Measurements from ENCODE around the gene GALNT2. TPM values are rescaled to one million over a fixed set of nuclear protein-coding genes. Genes with fewer than 3 reads are reported as not detected.

The GALNT2 gene
- total RNA-seq, 1 experiment from 2014 or later = 152 TPM

DNA sequence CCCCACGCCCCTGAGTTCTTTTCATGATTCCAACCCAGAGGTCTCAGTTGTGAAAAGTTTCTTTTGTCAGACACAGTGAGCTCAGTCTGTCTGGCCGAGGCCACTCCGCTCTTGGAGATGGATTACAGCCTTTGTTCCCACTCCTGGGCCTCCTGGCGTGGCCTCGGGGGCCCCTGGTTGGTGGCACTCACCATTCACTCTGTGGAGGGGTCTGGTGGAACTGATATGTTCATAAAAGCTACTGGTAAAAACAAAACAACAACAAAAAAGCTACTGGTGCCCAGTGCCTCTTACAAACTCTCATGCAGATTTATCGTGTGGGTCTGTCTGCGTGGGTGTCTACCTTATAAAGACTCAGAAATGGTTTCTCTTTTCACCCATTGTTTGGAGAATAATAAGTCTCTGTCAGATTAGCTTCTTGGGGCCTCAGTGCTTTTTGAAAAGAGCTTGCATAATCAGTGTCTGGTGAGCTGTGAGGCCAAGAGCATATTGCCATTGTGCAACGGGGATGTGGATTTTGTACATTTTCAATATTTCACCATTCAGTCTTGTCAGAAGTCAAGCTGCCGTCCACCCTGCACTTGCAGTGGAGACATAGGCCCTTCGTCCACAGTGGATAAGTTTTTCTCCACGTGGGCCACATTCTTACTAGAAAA is 86.7 kb downstream of the GALNT2 start:
- in situ Hi-C loops (cut with HindIII; ENCODE audit: low pct_unique_long_range_greater_than_20kb, low sequenced_read_pairs) (no loop called here), intact Hi-C loops (cut with micrococcal nuclease; ENCODE audit: unreplicated experiment) (no loop called here)
- TF ChIP-seq POLR2AphosphoS5 (IDR thresholded peaks at IDR 0.05; ENCODE audit: low read depth, low read length) (no peak), TCF7L2 (IDR thresholded peaks at IDR 0.05; ENCODE audit: low read depth, low read length) (no peak)
- Histone ChIP-seq H3K9me3 (ENCODE audit: control insufficient read depth, insufficient read depth, low read depth, low read length) (no peaks in the 10 kb centered on the region), H3K36me3 (ENCODE audit: control insufficient read depth, insufficient read depth, low read length) (no peaks in the 10 kb centered on the region), H3K4me1 (ENCODE audit: control insufficient read depth, insufficient read depth, low read length) (peaks cover 14% of the 10 kb centered on the region), H3K27ac (ENCODE audit: low read length) (no peak overlapping the region), H3K27me3 (ENCODE audit: control insufficient read depth, insufficient read depth, low read length) (no peaks in the 10 kb centered on the region), H3K4me3 (ENCODE audit: low read depth in 2 of 2, low read length in 2 of 2) (no peak overlapping the region)
- ChIA-PET CTCF (interaction anchor here (0.6 kb wide), 1 partner anchor 28 kb away, joined by 4 read pairs; no protein-coding TSS in a partner anchor), POLR2A (no interaction called here)
- BruUV-seq (replicated peaks) = no TSS peak
- no peak for DNase-seq (ENCODE audit: low read depth, low spot score)
- no peak for ATAC-seq

DNA sequence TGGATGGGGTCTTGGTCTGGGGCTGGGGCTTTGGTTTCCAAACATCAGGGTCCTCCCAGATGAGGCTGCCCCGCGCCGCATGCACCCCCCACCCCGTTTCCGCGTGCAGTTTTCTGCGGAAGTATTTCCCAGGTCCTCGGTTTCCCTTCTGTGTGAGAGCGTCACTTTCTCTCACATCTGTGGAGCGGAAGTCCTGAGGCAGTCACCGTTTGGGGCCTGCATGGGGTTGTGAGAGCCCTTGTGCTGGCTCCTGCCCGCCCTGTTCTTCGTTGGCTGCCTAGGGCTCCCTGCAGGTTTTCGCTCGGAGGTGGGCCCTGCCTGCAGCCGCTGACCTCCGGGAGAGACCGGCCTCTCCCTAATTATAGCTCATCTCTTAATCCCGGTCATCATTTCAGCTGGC is 88.0 kb downstream of the GALNT2 start:
- Histone ChIP-seq H3K4me3 (ENCODE audit: low read depth in 2 of 2, low read length in 2 of 2) (no peak overlapping the region), H3K9me3 (ENCODE audit: control insufficient read depth, insufficient read depth, low read depth, low read length) (no peaks in the 10 kb centered on the region), H3K36me3 (ENCODE audit: control insufficient read depth, insufficient read depth, low read length) (no peaks in the 10 kb centered on the region), H3K27ac (ENCODE audit: low read length) (no peak overlapping the region), H3K4me1 (ENCODE audit: control insufficient read depth, insufficient read depth, low read length) (peaks cover 21% of the 10 kb centered on the region), H3K27me3 (ENCODE audit: control insufficient read depth, insufficient read depth, low read length) (no peaks in the 10 kb centered on the region)
- in situ Hi-C loops (cut with HindIII; ENCODE audit: low pct_unique_long_range_greater_than_20kb, low sequenced_read_pairs) (no loop called here), intact Hi-C loops (cut with micrococcal nuclease; ENCODE audit: unreplicated experiment) (no loop called here)
- BruUV-seq (replicated peaks) = no TSS peak
- TF ChIP-seq TCF7L2 (IDR thresholded peaks at IDR 0.05; ENCODE audit: low read depth, low read length) (no peak), SIN3A (IDR thresholded peaks at IDR 0.05; ENCODE audit: borderline replicate concordance, insufficient read depth, low read depth, low read length) (no peak), POLR2AphosphoS5 (IDR thresholded peaks at IDR 0.05; ENCODE audit: low read depth, low read length) (no peak)
- TF ChIP-seq, protein P1, sequence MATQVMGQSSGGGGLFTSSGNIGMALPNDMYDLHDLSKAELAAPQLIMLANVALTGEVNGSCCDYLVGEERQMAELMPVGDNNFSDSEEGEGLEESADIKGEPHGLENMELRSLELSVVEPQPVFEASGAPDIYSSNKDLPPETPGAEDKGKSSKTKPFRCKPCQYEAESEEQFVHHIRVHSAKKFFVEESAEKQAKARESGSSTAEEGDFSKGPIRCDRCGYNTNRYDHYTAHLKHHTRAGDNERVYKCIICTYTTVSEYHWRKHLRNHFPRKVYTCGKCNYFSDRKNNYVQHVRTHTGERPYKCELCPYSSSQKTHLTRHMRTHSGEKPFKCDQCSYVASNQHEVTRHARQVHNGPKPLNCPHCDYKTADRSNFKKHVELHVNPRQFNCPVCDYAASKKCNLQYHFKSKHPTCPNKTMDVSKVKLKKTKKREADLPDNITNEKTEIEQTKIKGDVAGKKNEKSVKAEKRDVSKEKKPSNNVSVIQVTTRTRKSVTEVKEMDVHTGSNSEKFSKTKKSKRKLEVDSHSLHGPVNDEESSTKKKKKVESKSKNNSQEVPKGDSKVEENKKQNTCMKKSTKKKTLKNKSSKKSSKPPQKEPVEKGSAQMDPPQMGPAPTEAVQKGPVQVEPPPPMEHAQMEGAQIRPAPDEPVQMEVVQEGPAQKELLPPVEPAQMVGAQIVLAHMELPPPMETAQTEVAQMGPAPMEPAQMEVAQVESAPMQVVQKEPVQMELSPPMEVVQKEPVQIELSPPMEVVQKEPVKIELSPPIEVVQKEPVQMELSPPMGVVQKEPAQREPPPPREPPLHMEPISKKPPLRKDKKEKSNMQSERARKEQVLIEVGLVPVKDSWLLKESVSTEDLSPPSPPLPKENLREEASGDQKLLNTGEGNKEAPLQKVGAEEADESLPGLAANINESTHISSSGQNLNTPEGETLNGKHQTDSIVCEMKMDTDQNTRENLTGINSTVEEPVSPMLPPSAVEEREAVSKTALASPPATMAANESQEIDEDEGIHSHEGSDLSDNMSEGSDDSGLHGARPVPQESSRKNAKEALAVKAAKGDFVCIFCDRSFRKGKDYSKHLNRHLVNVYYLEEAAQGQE (IDR thresholded peaks at IDR 0.05; ENCODE audit: insufficient read depth in 1 of 2, low read depth in 2 of 2, low read length in 1 of 2) = no peak
- TF ChIP-seq, protein P2, sequence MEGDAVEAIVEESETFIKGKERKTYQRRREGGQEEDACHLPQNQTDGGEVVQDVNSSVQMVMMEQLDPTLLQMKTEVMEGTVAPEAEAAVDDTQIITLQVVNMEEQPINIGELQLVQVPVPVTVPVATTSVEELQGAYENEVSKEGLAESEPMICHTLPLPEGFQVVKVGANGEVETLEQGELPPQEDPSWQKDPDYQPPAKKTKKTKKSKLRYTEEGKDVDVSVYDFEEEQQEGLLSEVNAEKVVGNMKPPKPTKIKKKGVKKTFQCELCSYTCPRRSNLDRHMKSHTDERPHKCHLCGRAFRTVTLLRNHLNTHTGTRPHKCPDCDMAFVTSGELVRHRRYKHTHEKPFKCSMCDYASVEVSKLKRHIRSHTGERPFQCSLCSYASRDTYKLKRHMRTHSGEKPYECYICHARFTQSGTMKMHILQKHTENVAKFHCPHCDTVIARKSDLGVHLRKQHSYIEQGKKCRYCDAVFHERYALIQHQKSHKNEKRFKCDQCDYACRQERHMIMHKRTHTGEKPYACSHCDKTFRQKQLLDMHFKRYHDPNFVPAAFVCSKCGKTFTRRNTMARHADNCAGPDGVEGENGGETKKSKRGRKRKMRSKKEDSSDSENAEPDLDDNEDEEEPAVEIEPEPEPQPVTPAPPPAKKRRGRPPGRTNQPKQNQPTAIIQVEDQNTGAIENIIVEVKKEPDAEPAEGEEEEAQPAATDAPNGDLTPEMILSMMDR (IDR thresholded peaks at IDR 0.05) = no peak
- POLR2A ChIA-PET = no interaction called here
- CTCF ChIA-PET = no interaction called here
- DNase-seq (ENCODE audit: low read depth, low spot score) (no peak), ATAC-seq (no peak)

DNA sequence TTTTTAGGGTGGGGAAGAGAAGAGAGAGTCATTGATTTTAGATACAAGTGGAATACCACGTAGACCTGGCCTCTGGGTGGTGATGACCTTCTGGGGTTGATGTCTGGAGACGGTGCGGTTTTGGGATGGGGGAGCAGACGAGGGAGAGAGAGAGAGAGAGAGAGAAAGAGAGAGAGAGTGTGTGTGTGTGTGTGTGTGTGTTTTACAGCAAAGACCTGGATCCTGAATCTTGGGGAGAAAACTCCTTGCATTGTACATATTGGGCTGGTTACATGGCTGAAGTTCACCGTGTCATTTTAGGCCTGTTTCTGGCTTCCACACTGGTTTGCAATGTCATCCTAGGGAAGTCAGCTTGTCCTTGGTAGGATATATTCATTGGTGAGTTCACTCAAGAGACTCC is 89.0 kb downstream of the GALNT2 start:
- CTCF ChIA-PET = no interaction called here
- intact Hi-C loops (cut with micrococcal nuclease; ENCODE audit: unreplicated experiment) = no loop called here

More for the DNA sequence above, 89.0 kb downstream of the GALNT2 start:
- Histone ChIP-seq H3K36me3 (ENCODE audit: control insufficient read depth, insufficient read depth, low read length) (no peaks in the 10 kb centered on the region), H3K4me1 (ENCODE audit: control insufficient read depth, insufficient read depth, low read length) (peaks cover 21% of the 10 kb centered on the region), H3K9me3 (ENCODE audit: control insufficient read depth, insufficient read depth, low read depth, low read length) (no peaks in the 10 kb centered on the region), H3K4me3 (ENCODE audit: low read depth in 2 of 2, low read length in 2 of 2) (no peak overlapping the region), H3K27ac (ENCODE audit: low read length) (no peak overlapping the region), H3K27me3 (ENCODE audit: control insufficient read depth, insufficient read depth, low read length) (no peaks in the 10 kb centered on the region)
- no peak for ATAC-seq
- no TSS peak for BruUV-seq (replicated peaks)
- DNase-seq (ENCODE audit: low read depth, low spot score) = no peak
- TF ChIP-seq TCF7L2 (IDR thresholded peaks at IDR 0.05; ENCODE audit: low read depth, low read length) = no peak
- no peak for TF ChIP-seq SIN3A (IDR thresholded peaks at IDR 0.05; ENCODE audit: borderline replicate concordance, insufficient read depth, low read depth, low read length)
- TF ChIP-seq POLR2AphosphoS5 (IDR thresholded peaks at IDR 0.05; ENCODE audit: low read depth, low read length) = no peak
- TF ChIP-seq, protein P2 (IDR thresholded peaks at IDR 0.05) = no peak
- TF ChIP-seq, protein P1 (IDR thresholded peaks at IDR 0.05; ENCODE audit: insufficient read depth in 1 of 2, low read depth in 2 of 2, low read length in 1 of 2) = no peak
- in situ Hi-C loops (cut with HindIII; ENCODE audit: low pct_unique_long_range_greater_than_20kb, low sequenced_read_pairs) = no loop called here
- POLR2A ChIA-PET = no interaction called here
